GM12878 (cell line): ENCODE results near the gene TRAF7. TPM values are rescaled to one million over a fixed set of nuclear protein-coding genes. Genes with fewer than 3 reads are reported as not detected.
A peak's percentile ranks its signal among the peaks of the same experiment; 100 is the strongest.

Experiments
- ATAC-seq: fragments of 200-7000 bp; cut with Tn5 transposase; 3 replicates; pipeline ENCODE4 v1.9.1; 2020; ENCODE audit warnings: mild to moderate bottlenecking, moderate library complexity
- BruUV-seq: library from RNA; stranded (reverse); fragments of 400-500 nt; replicated peaks from 2 replicates; lab custom pipeline; 2021; lab: Mats Ljungman, UMichigan
- CTCF ChIA-PET: fragments of 300-600 bp; sonication (Branson Sonifier 250); formaldehyde crosslinking; extraction: SDS; loops from one replicate; lab custom pipeline; 2021; ENCODE audit warnings: inconsistent platforms; lab: Yijun Ruan, JAX
- POLR2A ChIA-PET: fragments of 350-600 bp; formaldehyde crosslinking; extraction: SDS; loops from one replicate; lab custom pipeline; 2021; ENCODE audit warnings: inconsistent platforms; lab: Charles Lee
- RAD21 ChIA-PET: fragments of 300-600 bp; sonication (Branson Sonifier 250); formaldehyde crosslinking; loops from one replicate; lab custom pipeline; 2023; ENCODE audit warnings: antibody characterized with exemption; ENCODE audit not compliant: unreplicated experiment; lab: Charles Lee
- SMC1A ChIA-PET: fragments of 300-600 bp; sonication (Branson Sonifier 250); formaldehyde crosslinking; loops from one replicate; lab custom pipeline; 2023; ENCODE audit not compliant: unreplicated experiment, uncharacterized antibody; lab: Charles Lee
- DNase-seq: peaks from one replicate; pipeline ENCODE4 v3.0.0-alpha.2; 2011; ENCODE audit warnings: low read depth, low spot score
- FAIRE-seq: peaks from 3 replicates; lab custom pipeline; 2011; peaks lifted over from hg19 to GRCh38; lab: Jason Lieb, UNC
- H2AFZ ChIP-seq: 2 replicates; pipeline ENCODE4 v1.6.0; 2011; ENCODE audit warnings: low read depth, low read length, control low read depth; ENCODE audit not compliant: control insufficient read depth
- H3K27ac ChIP-seq: 2 replicates; pipeline ENCODE4 v1.5.1; 2011; ENCODE audit warnings: control low read depth; ENCODE audit not compliant: control insufficient read depth, insufficient read depth
- H3K27me3 ChIP-seq, 2 experiments: replicated peaks in 1 of 2; 2 replicates each; pipeline versions ENCODE4 v1.6.0 to v1.6.1; 2011; ENCODE audit warnings: low read length in 1 of 2; ENCODE audit not compliant: control insufficient read depth in 2 of 2, insufficient read depth in 2 of 2
- H3K36me3 ChIP-seq, 2 experiments: 2 replicates each; pipeline ENCODE4 v1.5.1; 2011; ENCODE audit warnings: low read length in 1 of 2; ENCODE audit not compliant: control insufficient read depth in 2 of 2, insufficient read depth in 2 of 2
- H3K4me1 ChIP-seq: 2 replicates; pipeline ENCODE4 v1.6.1; 2011; ENCODE audit warnings: mild to moderate bottlenecking, low read length, moderate library complexity, mixed read lengths; ENCODE audit not compliant: control insufficient read depth, insufficient read depth
- H3K4me2 ChIP-seq: 2 replicates; pipeline ENCODE4 v1.6.0; 2011; ENCODE audit warnings: control low read depth; ENCODE audit not compliant: control insufficient read depth, insufficient read depth
- H3K4me3 ChIP-seq: fragments of 200-600 bp; sonication (generic); 2 replicates; pipeline ENCODE4 v1.5.1; 2016
- H3K79me2 ChIP-seq: 2 replicates; pipeline ENCODE4 v1.6.0; 2011; ENCODE audit warnings: low read length; ENCODE audit not compliant: control insufficient read depth, insufficient read depth
- H3K9ac ChIP-seq: 2 replicates; pipeline ENCODE4 v1.8.0; 2011; ENCODE audit warnings: low read length, control low read depth, mixed read lengths; ENCODE audit not compliant: control insufficient read depth, insufficient read depth
- H3K9me3 ChIP-seq: replicated peaks from 3 replicates; pipeline ENCODE4 v1.5.1; 2011; ENCODE audit warnings: mild to moderate bottlenecking, low read length; ENCODE audit not compliant: control insufficient read depth, insufficient read depth
- H4K20me1 ChIP-seq: 2 replicates; pipeline ENCODE4 v1.6.0; 2011; ENCODE audit not compliant: control insufficient read depth, insufficient read depth
- EP300 ChIP-seq, 2 experiments: fragments of 150-350 bp in 1 of 2; IDR thresholded peaks; 2 replicates each; pipeline ENCODE4 v1.6.1; 2011 to 2012; ENCODE audit warnings: low read depth in 2 of 2, low read length in 2 of 2, borderline replicate concordance in 1 of 2, improper control_type of control experiment in 1 of 2, inconsistent platforms in 1 of 2; ENCODE audit not compliant: control insufficient read depth in 1 of 2
- EZH2 ChIP-seq: IDR thresholded peaks from 2 replicates; pipeline ENCODE4 v1.6.1; 2012; ENCODE audit warnings: low read depth, mild to moderate bottlenecking, control low read depth, inconsistent platforms, low read length, borderline replicate concordance; ENCODE audit not compliant: control insufficient read depth
- GABPA ChIP-seq: IDR thresholded peaks from 2 replicates; pipeline ENCODE4 v1.6.1; 2014; ENCODE audit warnings: antibody characterized with exemption, low read depth, mild to moderate bottlenecking, inconsistent platforms
- MEF2A ChIP-seq: IDR thresholded peaks from 2 replicates; pipeline ENCODE4 v1.6.1; 2011; ENCODE audit warnings: low read depth, mild to moderate bottlenecking, low read length, moderate library complexity; ENCODE audit not compliant: insufficient read depth
- MTA3 ChIP-seq: IDR thresholded peaks from 2 replicates; pipeline ENCODE4 v1.6.1; 2012; ENCODE audit warnings: low read length, inconsistent platforms, borderline replicate concordance
- NR2C1 ChIP-seq: fragments of 450-650 bp; IDR thresholded peaks from 2 replicates; pipeline ENCODE4 v1.6.1; 2017; ENCODE audit warnings: antibody characterized with exemption, mild to moderate bottlenecking, moderate library complexity
- SMARCA5 ChIP-seq: fragments of 450-650 bp; IDR thresholded peaks from 2 replicates; pipeline ENCODE4 v1.6.1; 2017; ENCODE audit warnings: mild to moderate bottlenecking
- USF2 ChIP-seq: IDR thresholded peaks from 2 replicates; pipeline ENCODE4 v1.6.1; 2011; ENCODE audit warnings: low read depth, low read length, improper control_type of control experiment, borderline replicate concordance
- WRNIP1 ChIP-seq: IDR thresholded peaks from 2 replicates; pipeline ENCODE4 v1.6.1; 2011; ENCODE audit warnings: low read depth, low read length, improper control_type of control experiment, borderline replicate concordance
- ZBTB33 ChIP-seq: fragments of 450-650 bp; IDR thresholded peaks from 2 replicates; pipeline ENCODE4 v1.6.1; 2017; ENCODE audit warnings: mild to moderate bottlenecking
- ZNF207 ChIP-seq: fragments of 450-650 bp; IDR thresholded peaks from 2 replicates; pipeline ENCODE4 v1.6.1; 2014; ENCODE audit warnings: antibody characterized with exemption, mild to moderate bottlenecking, borderline replicate concordance
- ZNF274 ChIP-seq: IDR thresholded peaks from one replicate; pipeline ENCODE4 v1.8.0; 2011; ENCODE audit not compliant: insufficient read length, insufficient read depth
- WGBS: methylation state at CpG from one replicate; pipeline ENCODE4 v1.1.6; 2016; ENCODE audit warnings: low lambda C conversion rate; ENCODE audit not compliant: insufficient replicate concordance, insufficient coverage; ENCODE audit errors: missing lambda C conversion rate; 5-methylcytosine and 5-hydroxymethylcytosine counted together
- in situ Hi-C: fragments of 300-500 bp; cut with MboI; formaldehyde crosslinking; loops from 9 replicates; pipeline ENCODE4 v1.14.3; 2018; ENCODE audit warnings: mixed read lengths
- intact Hi-C: fragments of 100-400 bp; cut with micrococcal nuclease; formaldehyde crosslinking; loops from one replicate; pipeline ENCODE4 v1.14.2; 2022; ENCODE audit not compliant: unreplicated experiment
- polyA plus RNA-seq, 11 experiments: library from polyadenylated mRNA; depleted of rRNA in 4 of 11; unstranded in 6 of 11; stranded (reverse) in 5 of 11; fragments of >200 nt; fragmentation: Nextera tagmentation in 4 of 11; fragmentation: Illumina TruSeq in 1 of 11; extraction: Ambion mirVana in 4 of 11; extraction: Trizol in 1 of 11; gene quantifications; 1 replicate in 1 of 11; 2 replicates in 10 of 11; pipeline versions ENCODE4 v1.2.1 to v1.2.3, GENCODE V29; 2011 to 2016; ENCODE audit warnings: inconsistent platforms in 2 of 11, missing spikeins in 2 of 11, low read depth in 1 of 11
- total RNA-seq, 4 experiments: library from RNA; depleted of rRNA in 3 of 4; stranded (reverse); fragments of >200 nt in 3 of 4; fragmentation: Illumina TruSeq in 1 of 4; extraction: Trizol in 1 of 4; gene quantifications; 2 replicates each; pipeline versions ENCODE4 v1.2.1 to v1.2.3, GENCODE V29; 2013 to 2021
- TF ChIP-seq, protein P1 (sequence below): fragments of 450-650 bp; IDR thresholded peaks from 2 replicates; pipeline ENCODE4 v1.6.1; 2016; ENCODE audit warnings: mild to moderate bottlenecking

Gene TRAF7
- total and polyA plus RNA-seq, 10 of the 15 experiments (the other 5 are each of a cell fraction or from before 2014, with no cell fraction given), result 0.61 to 87.0 (median 30.0) TPM

GRCh38 chr16:2205104-2205966, 49.8 kb downstream of the TRAF7 start, which contains the start of gene MLST8:
Gene MLST8, plus strand, starts transcription at chr16:2205454. Its CDS starts 632 bp downstream, at chr16:2206086.
- ChIA-PET CTCF (interaction anchor here (0.7 to 1.3 kb wide), 2 partner anchors 9 to 201 kb away, joined by 3 to 6 read pairs; partner anchors contain the start of gene PGP), RAD21 (interaction anchor here (1.0 to 1.5 kb wide), 2 partner anchors 9 to 46 kb away, joined by 3 read pairs; partner anchors contain the start of genes ECI1 and PGP), POLR2A (interaction anchor here (0.6 to 1.5 kb wide), 4 partner anchors 9 to 47 kb away, joined by 3 to 5 read pairs (median 4); partner anchors contain the start of genes ECI1 and PGP), SMC1A (no interaction called here)
- H3K4me2 ChIP-seq, result peak within 1 kb of the TSS; percentile 89
- no peaks in the 10 kb centered on the region for H3K9me3 ChIP-seq
- no TSS peak for BruUV-seq
- peak within 1 kb of the TSS; percentile 78 for H3K9ac ChIP-seq
- ATAC-seq (peak; percentile 85), FAIRE-seq (peak; percentile 80), DNase-seq (peak; percentile 45)
- H4K20me1 ChIP-seq, result no peaks in the 10 kb centered on the region
- H3K36me3 ChIP-seq, result peaks cover 8 to 16% of the 10 kb centered on the region in 2 experiments; a peak in 3 of 4 replicates
- peak within 1 kb of the TSS; percentile 87 for H2AFZ ChIP-seq
- intact Hi-C loops (loop anchor here (5.0 kb wide), 1 partner anchor 47 kb away; the partner anchor contains the start of gene ECI1), in situ Hi-C loops (no loop called here)
- peaks cover 6% of the 10 kb centered on the region; the same call in 1 of the 2 replicates for H3K4me1 ChIP-seq
- peak within 1 kb of the TSS; percentile 93 for H3K4me3 ChIP-seq
- H3K27ac ChIP-seq, result peak within 1 kb of the TSS; percentile 96
- H3K79me2 ChIP-seq, result peaks cover 20% of the 10 kb centered on the region
- under 1% methylated on average over 89 of the region's 93 CpGs for WGBS
- H3K27me3 ChIP-seq, result no peaks in the 10 kb centered on the region
- TF ChIP-seq EP300 (IDR thresholded peaks at IDR 0.05; ENCODE audit: borderline replicate concordance in 1 of 2, control insufficient read depth in 1 of 2, low read depth in 2 of 2, low read length in 2 of 2) (no peak), MEF2A (no peak), EZH2 (no peak), MTA3 (no peak), NR2C1 (no peak), WRNIP1 (no peak), ZNF207 (peak; percentile 96; the same call in 1 of the 2 replicates), ZBTB33 (no peak), SMARCA5 (no peak; the same call in 1 of the 2 replicates), GABPA (no peak), ZNF274 (no peak), USF2 (no peak; the same call in 1 of the 2 replicates)
- TF ChIP-seq, protein P1, sequence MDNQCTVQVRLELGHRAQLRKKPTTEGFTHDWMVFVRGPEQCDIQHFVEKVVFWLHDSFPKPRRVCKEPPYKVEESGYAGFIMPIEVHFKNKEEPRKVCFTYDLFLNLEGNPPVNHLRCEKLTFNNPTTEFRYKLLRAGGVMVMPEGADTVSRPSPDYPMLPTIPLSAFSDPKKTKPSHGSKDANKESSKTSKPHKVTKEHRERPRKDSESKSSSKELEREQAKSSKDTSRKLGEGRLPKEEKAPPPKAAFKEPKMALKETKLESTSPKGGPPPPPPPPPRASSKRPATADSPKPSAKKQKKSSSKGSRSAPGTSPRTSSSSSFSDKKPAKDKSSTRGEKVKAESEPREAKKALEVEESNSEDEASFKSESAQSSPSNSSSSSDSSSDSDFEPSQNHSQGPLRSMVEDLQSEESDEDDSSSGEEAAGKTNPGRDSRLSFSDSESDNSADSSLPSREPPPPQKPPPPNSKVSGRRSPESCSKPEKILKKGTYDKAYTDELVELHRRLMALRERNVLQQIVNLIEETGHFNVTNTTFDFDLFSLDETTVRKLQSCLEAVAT, result peak; percentile 100
